SK-N-SH treated with all-trans-retinoic acid at 6 μM for 48 hours (cell line): ENCODE measurements around the gene ICAM3.

Source experiments
- ATAC-seq: fragments of 200-7000 bp; cut with Tn5 transposase; 3 replicates; pipeline ENCODE4 v1.9.1; 2020; ENCODE audit warnings: mild to moderate bottlenecking, moderate library complexity
- ARNTL ChIP-seq: fragments of 450-650 bp; formaldehyde crosslinking; IDR thresholded peaks from 2 replicates; pipeline ENCODE4 v1.5.0; 2020; ENCODE audit warnings: low read depth, mild to moderate bottlenecking, moderate library complexity, borderline replicate concordance
- BACH2 ChIP-seq: fragments of 250-450 bp; sonication (Bioruptor Pico); IDR thresholded peaks from 2 replicates; pipeline ENCODE4 v1.9.0; 2021; ENCODE audit warnings: mild to moderate bottlenecking, borderline replicate concordance
- CSDC2 ChIP-seq: fragments of 250-450 bp; sonication (Bioruptor Pico); IDR thresholded peaks from 2 replicates; pipeline ENCODE4 v1.5.0; 2020; ENCODE audit warnings: mild to moderate bottlenecking, moderate library complexity
- ESRRG ChIP-seq: fragments of 250-450 bp; sonication (Bioruptor Pico); IDR thresholded peaks from 2 replicates; pipeline ENCODE4 v1.6.1; 2021; ENCODE audit warnings: mild to moderate bottlenecking
- GLIS3 ChIP-seq: fragments of 250-450 bp; sonication (Bioruptor Pico); IDR thresholded peaks from 2 replicates; pipeline ENCODE4 v1.5.0; 2020; ENCODE audit warnings: mild to moderate bottlenecking, moderate library complexity
- ISL1 ChIP-seq: fragments of 250-450 bp; sonication (Bioruptor Pico); IDR thresholded peaks from 2 replicates; pipeline ENCODE4 v2.1.2; 2022; ENCODE audit warnings: mild to moderate bottlenecking, moderate library complexity
- PPARA ChIP-seq: fragments of 250-450 bp; sonication (Bioruptor Pico); IDR thresholded peaks from 2 replicates; pipeline ENCODE4 v1.5.0; 2020; ENCODE audit warnings: mild to moderate bottlenecking, borderline replicate concordance
- RARB ChIP-seq: fragments of 250-450 bp; sonication (Bioruptor Pico); IDR thresholded peaks from 2 replicates; pipeline ENCODE4 v1.8.0; 2021; ENCODE audit warnings: mild to moderate bottlenecking, moderate library complexity
- SNAI2 ChIP-seq: fragments of 250-450 bp; sonication (Bioruptor Pico); IDR thresholded peaks from 2 replicates; pipeline ENCODE4 v1.5.0; 2020; ENCODE audit warnings: mild to moderate bottlenecking, moderate library complexity
- TCF4 ChIP-seq: fragments of 250-450 bp; sonication (Bioruptor Pico); IDR thresholded peaks from 2 replicates; pipeline ENCODE4 v1.8.0; 2021; ENCODE audit warnings: mild to moderate bottlenecking, moderate library complexity, borderline replicate concordance
- TOX ChIP-seq: fragments of 250-450 bp; sonication (Bioruptor Pico); IDR thresholded peaks from 2 replicates; pipeline ENCODE4 v1.8.0; 2021; ENCODE audit warnings: mild to moderate bottlenecking, moderate library complexity, borderline replicate concordance
- ZC3H10 ChIP-seq: fragments of 250-450 bp; sonication (Bioruptor Pico); IDR thresholded peaks from 2 replicates; pipeline ENCODE4 v1.5.1; 2021; ENCODE audit warnings: mild to moderate bottlenecking, moderate library complexity
- ZFP3 ChIP-seq: fragments of 250-450 bp; sonication (Bioruptor Pico); IDR thresholded peaks from 2 replicates; pipeline ENCODE4 v1.5.0; 2020; ENCODE audit warnings: mild to moderate bottlenecking, moderate library complexity
- ZFP30 ChIP-seq: fragments of 450-650 bp; formaldehyde crosslinking; IDR thresholded peaks from 2 replicates; pipeline ENCODE4 v1.5.0; 2022; ENCODE audit warnings: mild to moderate bottlenecking, moderate library complexity
- ZNF565 ChIP-seq: fragments of 450-650 bp; formaldehyde crosslinking; conservative IDR thresholded peaks from 2 replicates; pipeline ENCODE4 v1.5.0; 2020; ENCODE audit warnings: low read depth, mild to moderate bottlenecking, moderate library complexity
- ZNF70 ChIP-seq: fragments of 450-650 bp; formaldehyde crosslinking; IDR thresholded peaks from 2 replicates; pipeline ENCODE4 v1.5.0; 2020; ENCODE audit warnings: mild to moderate bottlenecking, moderate library complexity
- ZNF8 ChIP-seq: fragments of 450-650 bp; formaldehyde crosslinking; IDR thresholded peaks from 2 replicates; pipeline ENCODE4 v1.5.0; 2020; ENCODE audit warnings: mild to moderate bottlenecking, moderate library complexity
- TF ChIP-seq, protein P1 (sequence below): fragments of 250-450 bp; sonication (Bioruptor Pico); IDR thresholded peaks from 2 replicates; pipeline ENCODE4 v1.5.1; 2020; ENCODE audit warnings: low read depth, mild to moderate bottlenecking, moderate library complexity
- TF ChIP-seq, protein P2 (sequence below): fragments of 250-450 bp; sonication (Bioruptor Pico); IDR thresholded peaks from 2 replicates; pipeline ENCODE4 v1.5.0; 2020; ENCODE audit warnings: mild to moderate bottlenecking, moderate library complexity
- TF ChIP-seq, protein P3 (sequence below): fragments of 250-450 bp; sonication (Bioruptor Pico); IDR thresholded peaks from 2 replicates; pipeline ENCODE4 v1.8.0; 2020; ENCODE audit warnings: mild to moderate bottlenecking, moderate library complexity, borderline replicate concordance
- TF ChIP-seq, protein P4 (sequence below): fragments of 250-450 bp; sonication (Bioruptor Pico); IDR thresholded peaks from 2 replicates; pipeline ENCODE4 v1.5.1; 2021; ENCODE audit warnings: mild to moderate bottlenecking, moderate library complexity
- TF ChIP-seq, protein P5 (sequence below): fragments of 250-450 bp; sonication (Bioruptor Pico); IDR thresholded peaks from 2 replicates; pipeline ENCODE4 v1.8.0; 2021; ENCODE audit warnings: low read depth, mild to moderate bottlenecking, moderate library complexity, borderline replicate concordance

The ICAM3 gene

DNA sequence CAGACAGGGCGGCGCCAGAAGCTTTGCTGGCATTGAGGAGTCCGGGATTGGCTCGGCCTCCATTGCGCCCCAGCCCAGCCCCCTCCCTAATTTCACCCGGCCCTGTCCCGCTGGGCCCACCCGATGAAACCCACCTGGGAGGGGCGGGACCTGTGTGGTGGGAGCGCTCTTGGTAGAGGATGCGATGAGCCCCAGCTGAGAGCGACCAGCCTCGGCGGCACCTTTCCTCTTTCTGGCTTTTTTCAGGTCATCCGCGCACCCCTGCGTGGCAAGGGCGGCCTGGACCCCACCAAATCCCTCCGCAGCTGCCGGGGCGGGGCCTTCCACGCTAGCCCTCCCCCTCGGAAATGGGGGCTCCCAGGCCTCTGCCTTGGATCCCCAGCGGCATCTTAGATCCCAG is 30.0 kb downstream of the ICAM3 start, which contains the start of gene ZGLP1:
Gene ZGLP1 (minus strand): TSS at position 393 of the 400 bp plus-strand sequence.
- TF ChIP-seq ZFP3 (no peak), ZC3H10 (no peak), TOX (CRISPR knock-in tag) (no peak), CSDC2 (CRISPR knock-in tag) (no peak), ZNF565 (CRISPR knock-in tag) (no peak), ISL1 (CRISPR knock-in tag) (no peak), BACH2 (CRISPR knock-in tag) (no peak), ARNTL (no peak), TCF4 (CRISPR knock-in tag) (no peak), ZNF8 (no peak), ZFP30 (CRISPR knock-in tag) (no peak), RARB (CRISPR knock-in tag) (no peak), PPARA (CRISPR knock-in tag) (no peak), SNAI2 (CRISPR knock-in tag) (no peak), ESRRG (CRISPR knock-in tag) (no peak), GLIS3 (CRISPR knock-in tag) (no peak)
- TF ChIP-seq, protein P1, sequence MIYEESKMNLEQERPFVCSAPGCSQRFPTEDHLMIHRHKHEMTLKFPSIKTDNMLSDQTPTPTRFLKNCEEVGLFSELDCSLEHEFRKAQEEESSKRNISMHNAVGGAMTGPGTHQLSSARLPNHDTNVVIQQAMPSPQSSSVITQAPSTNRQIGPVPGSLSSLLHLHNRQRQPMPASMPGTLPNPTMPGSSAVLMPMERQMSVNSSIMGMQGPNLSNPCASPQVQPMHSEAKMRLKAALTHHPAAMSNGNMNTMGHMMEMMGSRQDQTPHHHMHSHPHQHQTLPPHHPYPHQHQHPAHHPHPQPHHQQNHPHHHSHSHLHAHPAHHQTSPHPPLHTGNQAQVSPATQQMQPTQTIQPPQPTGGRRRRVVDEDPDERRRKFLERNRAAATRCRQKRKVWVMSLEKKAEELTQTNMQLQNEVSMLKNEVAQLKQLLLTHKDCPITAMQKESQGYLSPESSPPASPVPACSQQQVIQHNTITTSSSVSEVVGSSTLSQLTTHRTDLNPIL (CRISPR knock-in tag): no peak
- TF ChIP-seq, protein P2, sequence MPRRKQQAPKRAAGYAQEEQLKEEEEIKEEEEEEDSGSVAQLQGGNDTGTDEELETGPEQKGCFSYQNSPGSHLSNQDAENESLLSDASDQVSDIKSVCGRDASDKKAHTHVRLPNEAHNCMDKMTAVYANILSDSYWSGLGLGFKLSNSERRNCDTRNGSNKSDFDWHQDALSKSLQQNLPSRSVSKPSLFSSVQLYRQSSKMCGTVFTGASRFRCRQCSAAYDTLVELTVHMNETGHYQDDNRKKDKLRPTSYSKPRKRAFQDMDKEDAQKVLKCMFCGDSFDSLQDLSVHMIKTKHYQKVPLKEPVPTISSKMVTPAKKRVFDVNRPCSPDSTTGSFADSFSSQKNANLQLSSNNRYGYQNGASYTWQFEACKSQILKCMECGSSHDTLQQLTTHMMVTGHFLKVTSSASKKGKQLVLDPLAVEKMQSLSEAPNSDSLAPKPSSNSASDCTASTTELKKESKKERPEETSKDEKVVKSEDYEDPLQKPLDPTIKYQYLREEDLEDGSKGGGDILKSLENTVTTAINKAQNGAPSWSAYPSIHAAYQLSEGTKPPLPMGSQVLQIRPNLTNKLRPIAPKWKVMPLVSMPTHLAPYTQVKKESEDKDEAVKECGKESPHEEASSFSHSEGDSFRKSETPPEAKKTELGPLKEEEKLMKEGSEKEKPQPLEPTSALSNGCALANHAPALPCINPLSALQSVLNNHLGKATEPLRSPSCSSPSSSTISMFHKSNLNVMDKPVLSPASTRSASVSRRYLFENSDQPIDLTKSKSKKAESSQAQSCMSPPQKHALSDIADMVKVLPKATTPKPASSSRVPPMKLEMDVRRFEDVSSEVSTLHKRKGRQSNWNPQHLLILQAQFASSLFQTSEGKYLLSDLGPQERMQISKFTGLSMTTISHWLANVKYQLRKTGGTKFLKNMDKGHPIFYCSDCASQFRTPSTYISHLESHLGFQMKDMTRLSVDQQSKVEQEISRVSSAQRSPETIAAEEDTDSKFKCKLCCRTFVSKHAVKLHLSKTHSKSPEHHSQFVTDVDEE (CRISPR knock-in tag): no peak
- TF ChIP-seq, protein P3, sequence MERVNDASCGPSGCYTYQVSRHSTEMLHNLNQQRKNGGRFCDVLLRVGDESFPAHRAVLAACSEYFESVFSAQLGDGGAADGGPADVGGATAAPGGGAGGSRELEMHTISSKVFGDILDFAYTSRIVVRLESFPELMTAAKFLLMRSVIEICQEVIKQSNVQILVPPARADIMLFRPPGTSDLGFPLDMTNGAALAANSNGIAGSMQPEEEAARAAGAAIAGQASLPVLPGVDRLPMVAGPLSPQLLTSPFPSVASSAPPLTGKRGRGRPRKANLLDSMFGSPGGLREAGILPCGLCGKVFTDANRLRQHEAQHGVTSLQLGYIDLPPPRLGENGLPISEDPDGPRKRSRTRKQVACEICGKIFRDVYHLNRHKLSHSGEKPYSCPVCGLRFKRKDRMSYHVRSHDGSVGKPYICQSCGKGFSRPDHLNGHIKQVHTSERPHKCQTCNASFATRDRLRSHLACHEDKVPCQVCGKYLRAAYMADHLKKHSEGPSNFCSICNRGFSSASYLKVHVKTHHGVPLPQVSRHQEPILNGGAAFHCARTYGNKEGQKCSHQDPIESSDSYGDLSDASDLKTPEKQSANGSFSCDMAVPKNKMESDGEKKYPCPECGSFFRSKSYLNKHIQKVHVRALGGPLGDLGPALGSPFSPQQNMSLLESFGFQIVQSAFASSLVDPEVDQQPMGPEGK (CRISPR knock-in tag): no peak
- TF ChIP-seq, protein P4, sequence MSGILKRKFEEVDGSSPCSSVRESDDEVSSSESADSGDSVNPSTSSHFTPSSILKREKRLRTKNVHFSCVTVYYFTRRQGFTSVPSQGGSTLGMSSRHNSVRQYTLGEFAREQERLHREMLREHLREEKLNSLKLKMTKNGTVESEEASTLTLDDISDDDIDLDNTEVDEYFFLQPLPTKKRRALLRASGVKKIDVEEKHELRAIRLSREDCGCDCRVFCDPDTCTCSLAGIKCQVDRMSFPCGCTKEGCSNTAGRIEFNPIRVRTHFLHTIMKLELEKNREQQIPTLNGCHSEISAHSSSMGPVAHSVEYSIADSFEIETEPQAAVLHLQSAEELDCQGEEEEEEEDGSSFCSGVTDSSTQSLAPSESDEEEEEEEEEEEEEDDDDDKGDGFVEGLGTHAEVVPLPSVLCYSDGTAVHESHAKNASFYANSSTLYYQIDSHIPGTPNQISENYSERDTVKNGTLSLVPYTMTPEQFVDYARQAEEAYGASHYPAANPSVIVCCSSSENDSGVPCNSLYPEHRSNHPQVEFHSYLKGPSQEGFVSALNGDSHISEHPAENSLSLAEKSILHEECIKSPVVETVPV (CRISPR knock-in tag): no peak
- TF ChIP-seq, all 23 proteins: peak for 0
- no peak for ATAC-seq

DNA sequence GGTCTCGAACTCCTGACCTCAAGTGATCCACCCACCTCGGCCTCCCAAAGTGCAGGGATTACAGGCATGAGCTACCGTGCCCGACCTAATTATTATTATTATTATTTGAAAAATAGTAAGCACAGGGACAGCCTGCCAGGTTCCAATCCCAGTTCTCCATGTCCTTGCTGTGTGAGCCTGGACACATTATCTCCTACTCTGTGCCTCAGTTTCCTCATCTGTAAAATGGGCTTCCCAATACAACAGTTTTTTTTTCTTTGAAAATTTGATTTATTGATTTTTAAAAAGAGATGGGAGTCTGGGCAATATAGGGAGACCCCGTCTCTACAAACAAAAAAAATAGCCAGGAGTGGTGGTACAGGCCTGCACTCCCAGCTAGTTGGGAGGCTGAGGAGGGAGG is 33.1 kb downstream of the ICAM3 start:
- ATAC-seq: no peak
- TF ChIP-seq ISL1 (CRISPR knock-in tag): no peak
- TF ChIP-seq, protein P5, sequence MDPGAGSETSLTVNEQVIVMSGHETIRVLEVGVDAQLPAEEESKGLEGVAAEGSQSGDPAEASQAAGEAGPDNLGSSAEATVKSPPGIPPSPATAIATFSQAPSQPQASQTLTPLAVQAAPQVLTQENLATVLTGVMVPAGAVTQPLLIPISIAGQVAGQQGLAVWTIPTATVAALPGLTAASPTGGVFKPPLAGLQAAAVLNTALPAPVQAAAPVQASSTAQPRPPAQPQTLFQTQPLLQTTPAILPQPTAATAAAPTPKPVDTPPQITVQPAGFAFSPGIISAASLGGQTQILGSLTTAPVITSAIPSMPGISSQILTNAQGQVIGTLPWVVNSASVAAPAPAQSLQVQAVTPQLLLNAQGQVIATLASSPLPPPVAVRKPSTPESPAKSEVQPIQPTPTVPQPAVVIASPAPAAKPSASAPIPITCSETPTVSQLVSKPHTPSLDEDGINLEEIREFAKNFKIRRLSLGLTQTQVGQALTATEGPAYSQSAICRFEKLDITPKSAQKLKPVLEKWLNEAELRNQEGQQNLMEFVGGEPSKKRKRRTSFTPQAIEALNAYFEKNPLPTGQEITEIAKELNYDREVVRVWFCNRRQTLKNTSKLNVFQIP: no peak
- TF ChIP-seq, protein P4 (CRISPR knock-in tag): no peak
- no peak for TF ChIP-seq ZNF70 (CRISPR knock-in tag)
- no peak for TF ChIP-seq RARB (CRISPR knock-in tag)
- TF ChIP-seq BACH2 (CRISPR knock-in tag): no peak
- TF ChIP-seq, protein P1 (CRISPR knock-in tag): no peak
- no peak for TF ChIP-seq GLIS3 (CRISPR knock-in tag)
- no peak for TF ChIP-seq CSDC2 (CRISPR knock-in tag)
- TF ChIP-seq ZFP3: no peak
- TF ChIP-seq, protein P3 (CRISPR knock-in tag): no peak
- TF ChIP-seq, protein P2 (CRISPR knock-in tag): no peak
- TF ChIP-seq ZC3H10: no peak
- no peak for TF ChIP-seq ESRRG (CRISPR knock-in tag)
- TF ChIP-seq ZFP30 (CRISPR knock-in tag): no peak
